OCI-LY1 (cell line): ENCODE data around the gene KCNT1.

ENCODE experiments used
- CTCF ChIP-seq: fragments of 200-600 bp; sonication (generic), shearing (Covaris generic); IDR thresholded peaks from 2 replicates; pipeline ENCODE4 v1.5.1; 2017; ENCODE audit warnings: mild to moderate bottlenecking, antibody characterized with exemption, low read length, moderate library complexity, mixed read lengths
- EZH2 ChIP-seq: fragments of 200-600 bp; sonication (generic), shearing (Covaris generic); IDR thresholded peaks from 2 replicates; pipeline ENCODE4 v1.8.0; 2017; ENCODE audit warnings: borderline replicate concordance, mixed run types, mild to moderate bottlenecking, antibody characterized with exemption, low read length, moderate library complexity, mixed read lengths

- TF ChIP-seq CTCF (no peak), EZH2 (no peak)
Measured at GRCh38 chr9:135677641-135678168, 24.3 kb upstream of the KCNT1 start.
